A549 (cell line): ENCODE measurements around the gene TRMT2A. TPM values are rescaled to one million over a fixed set of nuclear protein-coding genes. Genes with fewer than 3 reads are reported as not detected.

Experiments
- ATAC-seq, 2 experiments: fragments of 200-7000 bp in 1 of 2; fragments of >200 bp in 1 of 2; cut with Nextera tagmentation in 1 of 2; cut with Tn5 transposase in 1 of 2; 3 replicates each; pipeline versions ENCODE4 v1.8.0 to v1.9.1; 2018 to 2020; ENCODE audit warnings: mild to moderate bottlenecking in 1 of 2, moderate library complexity in 1 of 2
- CTCF ChIA-PET: fragments of 300-600 bp; sonication (Branson Sonifier 250); formaldehyde crosslinking; extraction: SDS; loops from one replicate; lab custom pipeline; 2021; ENCODE audit warnings: antibody characterized with exemption, inconsistent platforms; lab: Yijun Ruan, JAX
- POLR2A ChIA-PET: fragments of 350-600 bp; formaldehyde crosslinking; extraction: SDS; loops from one replicate; lab custom pipeline; 2021; ENCODE audit warnings: antibody characterized with exemption, inconsistent platforms; lab: Yijun Ruan, JAX
- DNase-seq, 2 experiments: peaks; one replicate each; pipeline versions ENCODE4 v3.0.0 to v3.0.0-alpha.2; 2011 to 2016; ENCODE audit warnings: low read depth in 1 of 2, low spot score in 1 of 2
- FAIRE-seq: peaks from 2 replicates; lab custom pipeline; 2011; peaks lifted over from hg19 to GRCh38; lab: Jason Lieb, UNC
- H3K27ac ChIP-seq, 2 experiments: fragments of >200 bp; sonication (Bioruptor Twin); formaldehyde crosslinking; 3 replicates each; pipeline ENCODE4 v1.5.1; 2016 to 2017
- H3K4me1 ChIP-seq: fragments of >200 bp; sonication (Bioruptor Twin); formaldehyde crosslinking; 3 replicates; pipeline ENCODE4 v1.6.1; 2016
- H3K4me2 ChIP-seq: fragments of >200 bp; sonication (Bioruptor Twin); formaldehyde crosslinking; 3 replicates; pipeline ENCODE4 v1.6.1; 2016
- H3K4me3 ChIP-seq: fragments of >200 bp; sonication (Bioruptor Twin); formaldehyde crosslinking; 3 replicates; pipeline ENCODE4 v1.5.1; 2016
- H3K9me3 ChIP-seq: fragments of >200 bp; sonication (Bioruptor Twin); formaldehyde crosslinking; 3 replicates; pipeline ENCODE4 v1.6.1; 2016
- BCL3 ChIP-seq: fragments of >200 bp; sonication (Bioruptor Twin); formaldehyde crosslinking; IDR thresholded peaks from 3 replicates; pipeline ENCODE4 v1.6.1; 2016
- BHLHE40 ChIP-seq: IDR thresholded peaks from 2 replicates; pipeline ENCODE4 v1.6.1; 2012; ENCODE audit warnings: low read depth, low read length, inconsistent platforms
- CBX8 ChIP-seq: fragments of 200-600 bp; sonication (generic); IDR thresholded peaks from 2 replicates; pipeline ENCODE4 v1.6.1; 2016
- ELK1 ChIP-seq: fragments of 150-350 bp; IDR thresholded peaks from 2 replicates; pipeline ENCODE4 v1.6.1; 2014; ENCODE audit warnings: low read depth, mild to moderate bottlenecking, low read length
- ESRRA ChIP-seq: fragments of 150-350 bp; IDR thresholded peaks from 2 replicates; pipeline ENCODE4 v1.6.1; 2014; ENCODE audit warnings: mild to moderate bottlenecking, low read length, borderline replicate concordance
- FOSL2 ChIP-seq, 2 experiments: fragments of 450-650 bp in 1 of 2; fragments of >200 bp in 1 of 2; sonication (Bioruptor Twin) in 1 of 2; formaldehyde crosslinking; IDR thresholded peaks; 2 replicates each; pipeline versions ENCODE4 v1.5.0 to v1.6.1; 2016 to 2020; ENCODE audit warnings: mild to moderate bottlenecking in 1 of 2, moderate library complexity in 1 of 2
- FOXS1 ChIP-seq: fragments of 250-450 bp; sonication (Bioruptor Pico); IDR thresholded peaks from 2 replicates; pipeline ENCODE4 v1.5.0; 2020; ENCODE audit warnings: mild to moderate bottlenecking, moderate library complexity
- HDAC2 ChIP-seq: fragments of 200-600 bp; sonication (generic); IDR thresholded peaks from 2 replicates; pipeline ENCODE4 v1.6.1; 2016
- HOXA7 ChIP-seq: fragments of 250-450 bp; sonication (Bioruptor Pico); IDR thresholded peaks from 2 replicates; pipeline ENCODE4 v1.5.0; 2020; ENCODE audit warnings: mild to moderate bottlenecking, moderate library complexity
- HOXB5 ChIP-seq: fragments of 250-450 bp; sonication (Bioruptor Pico); IDR thresholded peaks from 2 replicates; pipeline ENCODE4 v1.5.0; 2020; ENCODE audit warnings: mild to moderate bottlenecking, moderate library complexity
- JUN ChIP-seq, 2 experiments: fragments of >200 bp; sonication (Bioruptor Twin); formaldehyde crosslinking; IDR thresholded peaks; 2 replicates in 1 of 2; 3 replicates in 1 of 2; pipeline ENCODE4 v1.6.1; 2016 to 2017
- JUNB ChIP-seq: fragments of >200 bp; sonication (Bioruptor Twin); formaldehyde crosslinking; IDR thresholded peaks from 2 replicates; pipeline ENCODE4 v1.6.1; 2016
- KDM5A ChIP-seq: fragments of 200-600 bp; sonication (generic); IDR thresholded peaks from 2 replicates; pipeline ENCODE4 v1.6.1; 2016; ENCODE audit warnings: antibody characterized with exemption, mild to moderate bottlenecking
- MAZ ChIP-seq: fragments of 150-350 bp; IDR thresholded peaks from 2 replicates; pipeline ENCODE4 v1.6.1; 2014; ENCODE audit warnings: antibody characterized with exemption, low read depth, low read length, borderline replicate concordance
- NR3C1 ChIP-seq: fragments of >200 bp; sonication (Bioruptor Twin); formaldehyde crosslinking; IDR thresholded peaks from 3 replicates; pipeline ENCODE4 v1.6.1; 2017
- RAD21 ChIP-seq, 2 experiments: fragments of >200 bp in 1 of 2; sonication (Bioruptor Twin) in 1 of 2; formaldehyde crosslinking in 1 of 2; IDR thresholded peaks in 1 of 2; conservative IDR thresholded peaks in 1 of 2; 2 replicates in 1 of 2; 3 replicates in 1 of 2; pipeline ENCODE4 v1.6.1; 2012 to 2018; ENCODE audit warnings: inconsistent platforms in 1 of 2
- RARB ChIP-seq: fragments of 250-450 bp; sonication (Bioruptor Pico); IDR thresholded peaks from 2 replicates; pipeline ENCODE4 v1.8.0; 2021; ENCODE audit warnings: mild to moderate bottlenecking, moderate library complexity
- RCOR1 ChIP-seq: fragments of 150-350 bp; IDR thresholded peaks from 2 replicates; pipeline ENCODE4 v1.6.1; 2014; ENCODE audit warnings: antibody characterized with exemption, low read length, low read depth
- RNF2 ChIP-seq: fragments of 200-600 bp; sonication (generic); IDR thresholded peaks from 2 replicates; pipeline ENCODE4 v1.6.1; 2016; ENCODE audit warnings: low read depth, mild to moderate bottlenecking, antibody characterized with exemption, moderate library complexity, borderline replicate concordance
- TP53 ChIP-seq: fragments of 250-450 bp; sonication (Bioruptor Pico); IDR thresholded peaks from 2 replicates; pipeline ENCODE4 v1.5.0; 2021; ENCODE audit warnings: mild to moderate bottlenecking, moderate library complexity
- ZC3H11A ChIP-seq: fragments of 450-650 bp; IDR thresholded peaks from 2 replicates; pipeline ENCODE4 v1.6.1; 2014; ENCODE audit warnings: antibody characterized with exemption, mild to moderate bottlenecking
- ZSCAN20 ChIP-seq: fragments of 250-450 bp; sonication (Bioruptor Pico); IDR thresholded peaks from 2 replicates; pipeline ENCODE4 v1.8.0; 2022; ENCODE audit warnings: mild to moderate bottlenecking, moderate library complexity
- WGBS: methylation state at CpG from one replicate; pipeline ENCODE4 v1.1.6; 2017; ENCODE audit errors: missing lambda C conversion rate; 5-methylcytosine and 5-hydroxymethylcytosine counted together
- polyA plus RNA-seq, 4 experiments: library from polyadenylated mRNA; depleted of rRNA in 3 of 4; stranded (reverse); fragments of >200 nt; fragmentation: RNase III in 1 of 4; extraction: RNeasy Plus Mini Kit Qiagen cat#74134 plus additional on column Dnase treatment in 1 of 4; gene quantifications; 2 replicates in 3 of 4; 3 replicates in 1 of 4; pipeline ENCODE4 v1.2.3, GENCODE V29; 2011 to 2017
- TF ChIP-seq, protein P1 (sequence below): fragments of >200 bp; sonication (Bioruptor Twin); formaldehyde crosslinking; IDR thresholded peaks from 3 replicates; pipeline ENCODE4 v1.5.1; 2016
- TF ChIP-seq, protein P2 (sequence below): IDR thresholded peaks from 2 replicates; pipeline ENCODE4 v1.6.1; 2012
- TF ChIP-seq, protein P3 (sequence below): IDR thresholded peaks from 2 replicates; pipeline ENCODE4 v1.6.1; 2012; ENCODE audit warnings: low read depth, borderline replicate concordance

The TRMT2A gene
- polyA plus RNA-seq, 2 of the 4 experiments (the other 2 are of a cell fraction) = 12.3 to 28.8 TPM

DNA sequence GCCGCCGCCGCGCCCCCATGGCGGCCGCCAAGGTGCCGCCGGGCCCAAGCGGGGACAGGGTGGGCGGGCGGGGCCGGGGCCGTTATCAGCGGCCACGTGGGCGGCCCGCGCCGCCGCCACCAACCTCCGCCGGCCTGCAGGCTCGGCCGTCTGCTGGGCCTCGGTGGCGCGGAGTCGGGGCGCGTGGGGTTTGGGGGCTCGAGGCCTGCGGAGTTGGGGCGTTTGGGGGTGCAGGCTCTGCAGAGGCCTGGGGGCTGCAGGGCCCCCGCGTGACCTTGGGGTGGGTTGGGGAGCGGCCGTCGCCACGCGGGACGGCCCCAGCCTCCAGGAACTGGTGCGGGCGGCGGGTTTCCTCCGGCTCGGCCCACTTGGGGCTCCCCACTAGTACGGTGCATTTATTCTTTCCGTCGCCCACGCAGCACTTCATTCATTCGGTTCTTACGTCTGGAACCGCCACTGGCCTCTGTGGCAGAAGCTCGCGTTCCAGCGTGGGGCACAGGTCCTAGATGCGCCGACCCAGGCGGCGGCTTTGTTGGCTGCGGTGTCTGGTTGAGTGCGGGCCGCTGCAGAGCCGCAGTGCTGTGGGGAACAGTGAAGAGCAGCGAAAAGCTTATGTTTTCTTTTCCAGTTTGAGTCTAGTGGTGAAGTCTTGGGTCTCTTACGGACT, 740 bp upstream of the TRMT2A start:
- Histone ChIP-seq H3K4me1 (peaks cover 22% of the 10 kb centered on the region), H3K4me2 (peak overlapping the region; percentile 96), H3K4me3 (peak overlapping the region; percentile 60), H3K27ac (peak overlapping the region; percentile 90 to 100), H3K9me3 (no peaks in the 10 kb centered on the region)
- TF ChIP-seq JUN (IDR thresholded peaks at IDR 0.05) (peak in 1 of 2 experiments; percentile 26; a peak in 2 of 5 replicates), RCOR1 (no peak), ESRRA (no peak), NR3C1 (no peak), BCL3 (no peak), HOXB5 (no peak)
- TF ChIP-seq, protein P1, sequence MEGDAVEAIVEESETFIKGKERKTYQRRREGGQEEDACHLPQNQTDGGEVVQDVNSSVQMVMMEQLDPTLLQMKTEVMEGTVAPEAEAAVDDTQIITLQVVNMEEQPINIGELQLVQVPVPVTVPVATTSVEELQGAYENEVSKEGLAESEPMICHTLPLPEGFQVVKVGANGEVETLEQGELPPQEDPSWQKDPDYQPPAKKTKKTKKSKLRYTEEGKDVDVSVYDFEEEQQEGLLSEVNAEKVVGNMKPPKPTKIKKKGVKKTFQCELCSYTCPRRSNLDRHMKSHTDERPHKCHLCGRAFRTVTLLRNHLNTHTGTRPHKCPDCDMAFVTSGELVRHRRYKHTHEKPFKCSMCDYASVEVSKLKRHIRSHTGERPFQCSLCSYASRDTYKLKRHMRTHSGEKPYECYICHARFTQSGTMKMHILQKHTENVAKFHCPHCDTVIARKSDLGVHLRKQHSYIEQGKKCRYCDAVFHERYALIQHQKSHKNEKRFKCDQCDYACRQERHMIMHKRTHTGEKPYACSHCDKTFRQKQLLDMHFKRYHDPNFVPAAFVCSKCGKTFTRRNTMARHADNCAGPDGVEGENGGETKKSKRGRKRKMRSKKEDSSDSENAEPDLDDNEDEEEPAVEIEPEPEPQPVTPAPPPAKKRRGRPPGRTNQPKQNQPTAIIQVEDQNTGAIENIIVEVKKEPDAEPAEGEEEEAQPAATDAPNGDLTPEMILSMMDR = no peak
- FAIRE-seq (no peak), ATAC-seq (peak in 1 of 2 experiments; percentile 35; a peak in 4 of 6 replicates), DNase-seq (no peak)
- ChIA-PET POLR2A (interaction anchor here (0.8 kb wide), 1 partner anchor 9 kb away, joined by 3 read pairs; no protein-coding TSS in a partner anchor), CTCF (no interaction called here)
- WGBS = 0% methylated on average over 2 of the region's 66 CpGs

DNA sequence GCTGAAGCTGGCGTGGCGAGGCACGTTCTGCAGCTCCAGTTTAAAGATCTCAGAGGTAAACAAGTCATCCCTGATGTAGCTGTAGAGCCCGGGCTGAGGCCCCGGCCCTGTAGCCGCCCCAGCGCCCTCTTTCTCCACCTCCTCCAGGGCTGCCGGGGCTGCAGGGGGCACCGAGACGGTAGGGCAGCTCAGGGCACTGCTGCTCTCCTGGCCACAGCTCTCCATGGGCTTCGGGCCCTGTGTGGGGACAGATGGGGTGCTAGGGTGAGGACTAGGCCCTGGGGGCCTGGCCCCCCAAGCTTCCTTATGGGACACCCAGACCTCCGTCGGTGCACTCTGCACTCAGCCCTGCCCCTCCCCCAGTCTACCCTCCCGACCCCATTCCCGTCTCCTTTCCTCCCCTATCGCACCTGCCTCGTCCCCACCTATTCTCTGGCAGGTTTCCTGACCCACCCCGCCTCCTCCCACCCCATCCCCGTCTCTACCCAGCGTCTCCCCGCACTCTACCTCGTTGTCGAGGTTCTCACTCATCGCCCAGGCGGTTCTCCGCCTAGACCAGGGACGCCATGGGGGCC, 563 bp downstream of the TRMT2A start:
- DNase-seq (no peak), ATAC-seq (peak; percentile 2 to 11; a peak in 3 of 6 replicates), FAIRE-seq (no peak)
- Histone ChIP-seq H3K4me1 (peaks cover 22% of the 10 kb centered on the region), H3K4me2 (peak overlapping the region; percentile 94), H3K27ac (peak overlapping the region; percentile 87 to 95), H3K4me3 (peak overlapping the region; percentile 68), H3K9me3 (no peaks in the 10 kb centered on the region)
- CTCF ChIA-PET = interaction anchor here (1.2 to 1.9 kb wide), 2 partner anchors 13 to 145 kb away, joined by 3 to 5 read pairs; no protein-coding TSS in a partner anchor
- 24% methylated on average over 5 of the region's 27 CpGs for WGBS
- POLR2A ChIA-PET = no interaction called here
- no peak for TF ChIP-seq RAD21 (conservative IDR thresholded peaks at IDR 0.05 in 1 of 2, IDR thresholded peaks at IDR 0.05 in 1 of 2)
- TF ChIP-seq FOSL2 (IDR thresholded peaks at IDR 0.05) = no peak
- no peak for TF ChIP-seq FOSL2 (CRISPR knock-in tag; IDR thresholded peaks at IDR 0.05)
- TF ChIP-seq MAZ = no peak
- no peak for TF ChIP-seq FOXS1 (CRISPR knock-in tag)
- TF ChIP-seq JUNB = no peak
- no peak for TF ChIP-seq KDM5A
- no peak for TF ChIP-seq HDAC2
- TF ChIP-seq RARB (CRISPR knock-in tag) = no peak
- TF ChIP-seq ZSCAN20 = no peak

DNA sequence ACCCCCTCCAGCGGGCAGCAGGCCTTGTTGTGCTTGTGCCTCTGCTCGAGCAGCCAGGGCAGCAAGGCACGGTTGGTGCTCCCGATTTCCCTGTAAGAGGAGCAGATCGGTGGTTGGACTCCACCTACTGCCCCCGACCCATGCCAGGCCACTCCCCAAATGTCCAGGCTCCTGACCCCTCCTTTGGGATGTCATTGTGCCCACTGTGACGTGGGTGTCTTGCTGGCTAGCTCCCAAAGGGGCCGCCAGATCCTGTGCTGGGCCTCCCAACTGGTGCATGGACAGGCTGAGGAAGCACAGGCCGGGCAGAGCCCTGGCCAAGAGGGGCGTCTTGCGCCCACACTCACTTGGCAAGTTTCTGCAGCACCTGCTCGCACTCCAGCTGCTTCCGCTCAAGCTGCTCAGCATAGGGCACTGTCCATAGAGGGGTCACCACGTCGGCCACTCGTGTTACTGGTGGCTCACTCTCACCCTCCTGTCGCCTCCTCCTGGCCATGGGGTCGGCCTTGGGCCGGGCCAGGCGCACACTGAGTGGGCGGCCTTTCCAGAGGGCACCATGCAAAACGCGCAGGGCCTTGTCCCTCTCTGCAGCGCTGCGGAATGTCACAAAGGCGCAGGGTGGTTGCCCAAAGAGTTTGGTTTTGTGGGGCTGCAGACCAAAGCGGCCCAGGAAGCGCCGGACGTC, 1.2 kb downstream of the TRMT2A start, which contains the start of gene RANBP1:
Gene RANBP1 (plus strand): TSS at position 414 of the 685 bp plus-strand sequence. CDS start 81 bp downstream, at position 495.
- H3K4me3 ChIP-seq = peak within 1 kb of the TSS; percentile 68
- CTCF ChIA-PET = interaction anchor here (1.2 to 1.9 kb wide), 2 partner anchors 14 to 144 kb away, joined by 3 to 5 read pairs; no protein-coding TSS in a partner anchor
- no peak for DNase-seq
- H3K27ac ChIP-seq = peak within 1 kb of the TSS; percentile 87 to 95
- 91% methylated on average over 8 of the region's 30 CpGs for WGBS
- ATAC-seq = no peak
- no peaks in the 10 kb centered on the region for H3K9me3 ChIP-seq
- peak within 1 kb of the TSS; percentile 94 for H3K4me2 ChIP-seq
- POLR2A ChIA-PET = no interaction called here
- H3K4me1 ChIP-seq = peaks cover 22% of the 10 kb centered on the region
- no peak for FAIRE-seq
- TF ChIP-seq ELK1 = no peak
- TF ChIP-seq, protein P2, sequence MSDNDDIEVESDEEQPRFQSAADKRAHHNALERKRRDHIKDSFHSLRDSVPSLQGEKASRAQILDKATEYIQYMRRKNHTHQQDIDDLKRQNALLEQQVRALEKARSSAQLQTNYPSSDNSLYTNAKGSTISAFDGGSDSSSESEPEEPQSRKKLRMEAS = no peak
- TF ChIP-seq CBX8 = no peak
- TF ChIP-seq ZC3H11A = no peak
- TF ChIP-seq TP53 (CRISPR knock-in tag) = no peak
- TF ChIP-seq JUN (IDR thresholded peaks at IDR 0.05) = no peak
- TF ChIP-seq HOXA7 (CRISPR knock-in tag) = no peak
- no peak for TF ChIP-seq BHLHE40
- TF ChIP-seq, protein P3, sequence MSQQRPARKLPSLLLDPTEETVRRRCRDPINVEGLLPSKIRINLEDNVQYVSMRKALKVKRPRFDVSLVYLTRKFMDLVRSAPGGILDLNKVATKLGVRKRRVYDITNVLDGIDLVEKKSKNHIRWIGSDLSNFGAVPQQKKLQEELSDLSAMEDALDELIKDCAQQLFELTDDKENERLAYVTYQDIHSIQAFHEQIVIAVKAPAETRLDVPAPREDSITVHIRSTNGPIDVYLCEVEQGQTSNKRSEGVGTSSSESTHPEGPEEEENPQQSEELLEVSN = no peak
- TF ChIP-seq RNF2 = no peak
